Activated CD4-positive, CD25-positive, alpha-beta regulatory T cell treated with anti-CD3 and anti-CD28 coated beads, Interleukin-2, amount 50 U/mL, for 72 hours (primary cell): ENCODE measurements around the gene DMXL1.

ENCODE experiments used
- DNase-seq: peaks from one replicate; pipeline ENCODE4 v3.0.0; 2021

The DMXL1 gene

GRCh38 chr5:119270960-119271757 is 200.3 kb downstream of the DMXL1 start:
- DNase-seq = no peak

GRCh38 chr5:119271758-119272730 is 201.2 kb downstream of the DMXL1 start:
- DNase-seq = no peak

GRCh38 chr5:119273391-119273839 is 202.5 kb downstream of the DMXL1 start:
- no peak for DNase-seq

- DNase-seq = no peak
Observed at GRCh38 chr5:119274030-119274766, 203.3 kb downstream of the DMXL1 start.

GRCh38 chr5:119274767-119275130 is 203.9 kb downstream of the DMXL1 start:
- no peak for DNase-seq

DNA sequence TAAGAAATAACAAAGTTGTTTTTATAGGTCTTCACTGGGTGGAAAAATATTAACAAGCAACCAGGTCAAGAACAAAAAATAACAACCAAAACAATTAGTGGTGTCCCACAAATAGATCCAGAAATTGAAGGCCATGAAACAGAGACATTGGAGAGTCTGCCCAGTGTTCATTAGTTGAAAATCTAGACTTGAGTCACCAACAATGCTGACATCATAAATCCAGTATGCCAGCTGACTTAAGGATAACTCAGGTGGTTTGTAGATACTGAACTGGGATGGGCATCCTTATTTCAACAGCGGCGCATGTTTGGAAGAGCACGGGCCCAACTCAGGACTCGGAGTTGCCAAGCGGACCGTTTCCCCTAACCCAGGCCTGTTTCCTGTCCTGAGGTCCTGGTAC is 204.3 kb downstream of the DMXL1 start:
- DNase-seq = no peak

DNA sequence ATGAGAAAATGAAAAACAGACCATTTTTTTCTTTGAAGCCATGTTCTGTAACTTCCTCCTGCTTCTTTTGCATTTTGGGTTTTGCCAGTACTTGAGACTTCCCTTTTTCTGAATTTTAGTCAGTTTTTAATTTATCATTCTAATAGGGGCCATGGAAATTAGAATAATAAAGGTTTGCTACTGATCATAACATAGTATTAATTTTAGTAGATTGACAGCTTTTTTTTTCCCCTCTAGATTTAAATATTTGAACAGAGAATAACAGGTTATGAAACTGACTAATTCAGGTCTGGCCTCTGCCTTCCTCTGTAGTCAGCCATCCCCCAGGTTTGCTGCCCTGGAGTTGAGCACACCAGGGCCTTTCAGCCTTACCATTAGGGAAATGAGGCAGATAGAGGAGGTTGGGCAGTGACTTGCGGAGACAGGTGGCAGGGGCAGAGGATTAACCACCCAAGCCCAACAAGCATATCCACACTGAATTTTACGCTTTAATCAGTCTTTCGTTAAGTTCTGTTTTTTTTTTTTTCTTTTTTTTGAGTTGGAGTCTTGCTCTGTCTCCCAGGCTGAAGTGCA is 204.8 kb downstream of the DMXL1 start:
- DNase-seq = peak; percentile 46

- no peak for DNase-seq
Observed at GRCh38 chr5:119276978-119277377, 206.1 kb downstream of the DMXL1 start.

- DNase-seq = no peak
Observed at GRCh38 chr5:119279093-119279492, 208.2 kb downstream of the DMXL1 start.

DNA sequence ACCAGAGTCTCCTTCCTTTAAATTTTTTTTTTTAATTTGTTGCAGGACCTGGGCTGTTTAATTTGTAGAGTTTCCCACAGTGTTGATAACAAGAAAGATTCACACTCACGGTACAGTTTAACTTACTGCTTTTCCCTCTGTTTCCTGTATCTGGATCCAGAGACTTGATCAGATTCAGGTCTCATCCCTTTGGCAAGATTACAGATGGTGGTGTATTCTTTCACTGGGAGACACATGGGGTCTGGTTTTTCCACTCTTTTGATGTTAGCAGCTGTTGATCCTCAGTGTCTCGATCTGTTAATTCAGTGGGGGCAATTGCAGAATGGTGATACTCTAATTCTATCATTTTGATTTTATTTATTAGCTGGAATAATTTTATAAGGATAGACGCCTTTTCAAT is 209.5 kb downstream of the DMXL1 start:
- no peak for DNase-seq

GRCh38 chr5:119282628-119283027 is 211.7 kb downstream of the DMXL1 start:
- DNase-seq = no peak

DNA sequence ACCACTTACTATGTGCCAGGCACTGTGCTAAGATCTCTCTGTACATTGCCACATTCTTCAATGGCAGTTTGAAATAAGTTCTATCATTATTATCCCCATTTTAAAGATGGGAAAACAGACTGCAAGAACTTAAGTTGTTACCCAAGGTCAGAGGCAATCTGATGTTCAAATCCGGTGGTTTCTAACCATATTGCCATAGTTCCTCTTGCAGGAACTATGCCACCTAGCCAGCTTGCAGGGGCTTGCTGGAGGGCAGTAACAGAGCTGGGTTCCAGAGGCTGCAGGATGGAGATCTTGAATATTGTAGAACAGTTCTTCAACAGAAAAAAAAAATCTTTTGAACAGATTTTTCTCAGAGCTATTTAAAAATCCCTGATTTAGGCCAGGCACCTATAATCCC is 213.1 kb downstream of the DMXL1 start:
- DNase-seq = no peak

DNA sequence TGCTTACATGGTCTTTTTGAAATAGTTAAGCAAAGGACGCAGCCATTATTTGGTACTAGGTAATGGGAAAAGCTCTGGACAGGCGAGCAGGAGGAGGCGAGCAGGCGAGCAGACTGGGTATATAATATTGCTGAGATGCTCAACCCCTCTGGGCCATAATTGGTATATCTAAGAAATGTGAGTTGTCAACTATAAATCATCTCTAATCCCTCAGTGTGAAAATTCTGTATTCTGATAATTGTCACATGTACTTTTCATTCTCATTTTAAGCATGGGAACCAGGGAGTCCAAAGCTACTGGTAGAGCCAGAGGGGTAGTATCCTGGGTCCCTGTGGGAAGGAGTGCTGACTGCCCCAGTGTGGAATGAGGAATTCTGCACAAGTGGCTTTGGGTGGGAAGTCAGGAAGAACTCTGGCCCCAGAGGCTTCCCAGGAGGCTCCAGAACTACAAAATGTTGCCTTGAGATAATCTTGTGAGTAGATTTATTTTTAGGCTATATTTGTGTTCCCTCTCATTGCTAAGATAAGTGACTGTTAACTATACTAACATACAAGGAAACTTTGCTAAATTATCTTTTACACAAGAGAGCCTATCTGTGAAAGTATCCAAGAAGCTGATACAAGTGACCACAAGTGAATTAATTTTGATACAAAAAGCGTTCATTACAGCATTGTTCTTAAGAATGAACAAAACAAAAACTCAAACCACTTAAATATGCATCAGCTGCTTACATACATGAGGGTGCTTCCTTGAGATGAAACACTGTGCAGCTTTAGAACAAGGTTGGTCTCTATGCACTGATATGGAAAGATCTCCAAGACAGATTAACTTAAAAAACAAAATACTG is 214.4 kb downstream of the DMXL1 start:
- DNase-seq = no peak

DNA sequence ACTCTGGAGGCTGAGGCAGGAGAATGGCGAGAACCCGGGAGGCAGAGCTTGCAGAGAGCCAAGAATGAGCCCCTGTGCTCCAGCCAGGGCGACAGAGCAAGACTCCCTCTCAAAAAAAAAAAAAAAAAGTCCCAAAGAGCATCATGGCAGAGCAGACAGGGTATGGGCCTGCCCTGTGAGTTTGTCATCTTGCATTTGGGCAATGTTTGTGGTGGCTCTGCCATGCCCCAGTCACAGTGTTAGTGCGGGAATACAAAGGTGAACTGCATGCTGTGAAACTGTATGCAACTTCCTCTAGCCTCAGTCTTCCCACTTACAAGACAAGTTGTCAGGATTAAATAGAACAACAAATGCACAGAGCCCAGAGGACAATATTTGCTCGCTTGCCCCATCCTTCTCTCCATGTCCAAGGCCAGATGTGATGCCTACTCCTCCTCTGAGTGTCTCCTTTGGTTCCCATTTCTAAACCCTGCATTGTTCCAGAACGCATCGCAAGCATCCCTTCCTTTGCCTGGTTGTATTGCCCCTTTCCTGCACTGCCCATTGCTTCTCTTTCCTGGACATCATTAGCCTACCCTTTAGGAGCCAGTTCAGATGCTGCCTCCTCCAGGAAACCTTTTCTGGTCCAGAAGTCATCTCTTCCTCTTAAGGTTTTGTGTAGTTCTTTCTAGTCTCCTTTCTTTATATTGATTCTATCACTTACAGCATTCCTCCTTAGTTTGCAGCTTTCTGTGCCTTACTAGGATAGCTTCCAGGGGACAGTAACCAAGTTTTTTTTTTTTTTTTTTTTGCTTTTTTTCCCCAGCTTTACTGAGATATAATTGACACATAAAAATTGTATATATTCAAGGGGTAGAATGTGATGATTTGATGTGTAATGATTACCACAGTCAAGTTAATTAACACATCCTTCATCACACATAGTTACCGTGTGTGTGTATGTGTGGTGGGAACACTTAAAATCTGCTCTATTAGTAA is 215.9 kb downstream of the DMXL1 start:
- no peak for DNase-seq

DNA sequence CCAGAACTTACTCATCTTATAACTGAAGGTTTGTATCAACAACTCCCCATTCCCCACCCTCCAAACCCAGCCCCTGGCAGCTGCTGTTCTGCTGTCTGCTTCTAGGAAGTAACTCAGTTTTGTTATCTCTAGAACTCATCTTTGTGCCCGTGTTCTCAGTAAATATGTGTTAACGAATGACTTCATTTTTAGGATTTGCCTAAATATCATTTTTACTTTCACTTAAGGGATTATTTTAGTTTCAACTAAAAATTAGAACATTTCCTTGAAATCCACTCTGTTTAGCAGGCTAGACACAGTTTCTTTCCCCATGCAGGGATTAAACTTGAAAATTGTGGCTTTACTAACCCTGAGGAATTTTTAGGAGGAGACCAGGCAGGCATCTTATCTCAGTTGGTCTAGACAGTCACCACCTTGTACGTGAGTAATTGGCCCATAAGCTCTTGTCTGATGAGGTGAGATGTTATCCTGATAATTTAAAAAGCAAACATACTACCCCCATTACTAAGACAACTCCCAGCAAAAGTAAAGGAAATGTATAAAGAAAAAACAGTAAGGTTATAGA is 216.7 kb downstream of the DMXL1 start:
- no peak for DNase-seq

- no peak for DNase-seq
Observed at GRCh38 chr5:119288379-119289033, 217.6 kb downstream of the DMXL1 start.

- DNase-seq = no peak
Observed at GRCh38 chr5:119289438-119290044, 218.7 kb downstream of the DMXL1 start.

DNA sequence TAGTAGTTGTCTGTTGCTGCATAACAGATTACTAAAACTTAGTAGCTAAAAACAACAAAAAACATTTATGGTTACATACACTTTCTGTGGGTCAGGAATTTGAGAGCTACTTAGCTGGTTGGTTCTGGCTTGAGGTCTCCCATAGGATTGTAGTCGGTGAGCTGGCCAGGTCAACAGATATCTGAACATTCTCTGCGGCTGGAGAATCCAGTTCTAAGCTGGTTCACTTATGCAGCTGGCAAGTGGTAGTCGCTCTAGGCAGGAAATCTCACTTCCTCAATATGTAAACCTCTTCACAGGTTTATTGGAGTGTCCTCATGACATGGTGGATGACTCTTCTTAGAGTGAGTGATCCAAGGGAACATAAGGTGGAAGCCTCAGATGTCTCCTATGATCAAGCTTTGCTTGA is 219.3 kb downstream of the DMXL1 start:
- DNase-seq = no peak

DNA sequence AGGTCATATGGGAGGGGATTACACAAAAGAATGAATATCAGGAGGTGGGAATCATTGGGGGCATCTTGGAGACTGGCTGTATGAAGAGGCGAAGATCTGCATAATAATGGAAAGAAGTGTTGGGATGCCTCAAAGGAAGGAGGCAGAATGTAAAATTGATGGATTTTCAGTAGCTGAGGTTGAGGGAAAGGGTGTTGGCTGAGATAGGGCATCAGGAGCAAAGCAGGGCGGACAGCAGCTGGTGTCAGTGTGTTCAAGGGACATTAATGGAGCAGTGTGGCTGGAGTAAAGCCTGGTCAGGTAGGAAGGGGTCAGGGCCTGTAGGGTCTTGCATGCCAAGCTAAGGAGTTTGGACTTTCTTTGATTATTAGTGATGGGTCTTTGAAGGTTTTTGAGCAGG is 219.7 kb downstream of the DMXL1 start:
- no peak for DNase-seq
